NAMALWA (cell line): ENCODE measurements around the gene ZNF239.
"Not testable (repeated sequence)": the region's sequence is repeated elsewhere in the genome, so short reads cannot be mapped to it uniquely, and the experiment has no call there.

Experiments used
- DNase-seq: peaks from one replicate; pipeline ENCODE4 v3.0.0-alpha.2; 2015; ENCODE audit warnings: low spot score

ZNF239 gene

DNA sequence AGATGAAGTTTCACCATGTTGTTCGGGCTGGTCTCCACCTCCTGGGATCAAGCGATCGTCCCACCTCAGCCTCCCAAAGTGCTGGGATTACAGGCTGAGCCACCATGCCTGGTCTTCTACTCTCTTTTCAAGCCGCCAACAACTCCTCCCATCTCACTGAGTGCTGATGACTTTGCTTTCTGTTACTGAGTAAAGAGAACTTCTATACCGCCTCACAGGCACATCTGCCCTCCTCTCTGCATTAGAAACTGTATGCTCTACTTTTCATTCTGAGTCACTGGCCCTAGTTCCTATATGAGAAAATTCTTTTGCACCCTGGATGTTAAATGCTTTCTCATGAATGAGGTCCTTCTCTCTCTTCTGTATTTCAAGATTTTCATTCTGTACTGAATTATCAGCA is 2.2 kb upstream of the ZNF239 start:
- DNase-seq: no peak

DNA sequence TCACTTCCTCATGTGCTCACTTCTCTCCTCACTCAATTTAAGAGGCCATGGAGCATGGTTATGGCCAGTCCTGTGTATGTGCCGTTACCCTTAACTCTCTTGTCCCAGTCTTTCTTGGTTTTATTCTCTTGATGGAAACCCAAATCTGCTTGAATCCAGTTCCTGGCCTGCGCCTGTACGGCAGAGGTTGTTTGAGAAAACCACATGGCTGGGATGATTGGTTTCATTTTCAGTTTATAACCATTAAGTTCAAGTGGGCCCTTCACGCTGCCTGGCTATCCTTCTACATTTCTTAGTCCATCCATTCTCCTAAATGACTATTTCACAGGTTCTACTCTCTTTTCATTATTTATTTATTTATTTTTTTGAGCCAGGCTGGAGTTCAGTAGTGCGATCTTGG is 1.6 kb upstream of the ZNF239 start:
- DNase-seq: no peak

DNA sequence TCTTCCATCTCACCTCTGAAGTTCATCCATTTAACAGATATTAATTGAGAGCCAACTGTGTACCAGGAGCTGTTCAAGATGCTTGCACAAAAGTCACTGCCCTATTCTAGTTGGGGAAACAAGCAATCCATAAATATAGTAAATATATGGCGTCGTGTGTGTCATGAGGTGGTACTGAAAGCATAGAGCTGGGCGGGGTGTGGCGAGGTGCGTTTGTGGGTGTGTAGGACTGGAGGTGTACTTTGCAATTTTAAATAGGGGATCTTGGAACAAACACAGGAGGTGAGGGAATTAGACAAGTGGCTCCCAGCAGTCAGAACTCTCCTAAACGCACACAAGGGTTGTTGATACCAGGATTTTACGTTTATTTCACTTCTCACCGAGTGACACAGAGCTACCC is 490 bp upstream of the ZNF239 start:
- no peak for DNase-seq

DNA sequence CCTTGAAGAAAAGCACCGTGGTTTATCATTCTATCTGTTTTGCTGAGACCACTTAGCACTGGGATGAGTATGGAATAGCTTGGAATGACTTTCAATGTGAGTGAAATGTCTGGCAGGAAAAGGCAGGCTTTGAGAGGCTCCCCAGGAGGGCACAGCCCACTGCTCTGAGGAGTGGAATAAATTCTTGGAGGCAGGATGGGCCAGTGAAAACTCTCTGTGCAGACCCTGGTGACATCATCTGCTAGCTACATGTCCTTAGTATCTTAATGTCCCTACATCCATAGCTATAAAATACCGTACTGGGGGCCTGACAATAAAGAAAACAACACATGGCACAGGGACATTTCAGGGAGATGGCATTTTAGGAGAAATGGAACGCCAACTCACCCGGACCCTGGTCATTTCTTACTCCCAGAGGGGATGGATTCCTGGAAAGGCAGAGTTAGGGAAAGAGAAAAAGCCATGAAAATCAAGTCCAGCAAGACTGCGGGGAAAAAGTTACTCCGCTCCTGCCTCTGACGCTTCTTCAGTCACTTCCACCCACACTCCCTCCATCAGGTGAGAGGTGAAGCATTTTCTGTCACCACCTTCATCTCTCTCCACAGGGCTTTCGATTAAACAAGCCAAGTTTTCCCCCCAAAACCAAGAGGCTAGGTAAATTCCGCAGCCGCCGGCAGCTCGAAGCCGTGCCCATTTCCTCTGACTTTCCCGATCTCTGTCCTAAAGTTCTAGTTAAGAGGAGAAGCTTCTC is 991 bp downstream of the ZNF239 start:
- peak; percentile 7 for DNase-seq

DNA sequence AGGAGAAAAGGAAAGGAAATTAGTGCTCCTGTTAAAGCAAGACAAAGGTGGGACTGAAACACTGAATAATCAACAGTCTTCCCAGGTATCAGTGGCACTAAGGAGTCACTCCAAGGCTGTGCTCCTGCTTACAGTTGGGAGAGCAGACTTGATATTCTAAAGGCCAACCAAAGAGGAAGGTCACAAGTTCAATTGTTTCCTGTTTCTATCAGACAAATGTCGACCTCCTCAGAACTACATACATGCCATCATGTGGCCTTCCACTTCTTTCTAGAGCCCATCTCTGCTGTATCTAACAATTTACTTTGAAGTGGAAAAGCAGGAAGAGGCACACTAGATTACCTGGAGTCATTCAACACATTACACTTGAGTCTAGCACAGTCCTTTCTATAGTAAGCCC is 3.4 kb downstream of the ZNF239 start:
- DNase-seq: no peak

DNA sequence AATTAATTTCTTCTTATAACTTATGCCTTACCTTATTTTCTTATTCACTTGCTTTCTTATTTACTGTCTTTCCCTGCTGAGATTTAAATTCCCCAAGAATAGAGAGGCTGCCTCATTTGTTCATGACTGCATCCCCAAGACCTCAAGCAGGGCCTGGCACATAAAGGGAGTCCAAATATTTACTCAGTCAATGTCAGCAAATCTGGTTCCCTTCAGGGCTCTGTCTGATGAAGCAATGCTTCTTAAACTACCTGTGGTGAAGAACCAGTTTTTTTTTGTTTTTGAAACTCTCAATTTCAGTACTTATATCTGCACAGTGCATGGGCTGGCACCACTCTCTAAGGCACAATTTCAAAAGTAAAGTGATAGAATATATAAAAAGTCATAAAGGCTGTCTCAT is 4.7 kb downstream of the ZNF239 start:
- no peak for DNase-seq

DNA sequence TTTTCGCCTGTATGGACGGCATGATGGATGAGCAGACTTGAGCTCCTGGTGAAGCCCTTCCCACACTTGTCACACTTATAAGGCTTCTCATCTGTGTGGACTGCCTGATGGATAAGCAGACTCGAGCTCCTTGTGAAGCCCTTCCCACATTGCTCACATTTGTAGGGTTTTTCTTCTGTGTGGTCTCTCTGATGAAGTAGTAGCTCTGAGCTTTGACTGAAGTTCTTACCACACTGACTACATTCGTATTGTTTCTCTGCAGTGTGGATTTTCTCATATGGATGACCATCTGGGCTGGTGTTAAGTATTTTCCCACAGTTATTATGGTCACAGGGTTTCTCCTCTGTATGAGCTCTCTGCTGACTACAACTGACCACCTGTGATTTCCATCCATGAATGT is 17.2 kb downstream of the ZNF239 start:
- no peak for DNase-seq

DNA sequence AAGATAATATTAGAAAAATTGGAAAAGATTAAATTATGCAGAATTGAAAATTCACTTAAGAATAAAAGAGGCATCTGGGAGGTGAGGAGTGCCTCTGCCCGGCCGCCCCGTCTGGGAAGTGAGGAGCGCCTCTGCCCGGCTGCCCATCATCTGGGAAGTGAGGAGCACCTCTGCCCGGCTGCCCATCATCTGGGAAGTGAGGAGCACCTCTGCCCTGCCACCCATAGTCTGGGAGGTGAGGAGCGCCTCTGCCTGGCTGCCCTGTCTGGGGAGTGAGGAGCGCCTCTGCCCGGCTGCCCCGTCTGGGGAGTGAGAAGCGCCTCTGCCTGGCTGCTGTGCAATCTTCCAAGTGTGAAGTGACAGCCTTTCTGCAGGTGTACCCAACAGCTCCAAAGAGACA is 30.7 kb downstream of the ZNF239 start:
- DNase-seq: not testable (repeated sequence)

DNA sequence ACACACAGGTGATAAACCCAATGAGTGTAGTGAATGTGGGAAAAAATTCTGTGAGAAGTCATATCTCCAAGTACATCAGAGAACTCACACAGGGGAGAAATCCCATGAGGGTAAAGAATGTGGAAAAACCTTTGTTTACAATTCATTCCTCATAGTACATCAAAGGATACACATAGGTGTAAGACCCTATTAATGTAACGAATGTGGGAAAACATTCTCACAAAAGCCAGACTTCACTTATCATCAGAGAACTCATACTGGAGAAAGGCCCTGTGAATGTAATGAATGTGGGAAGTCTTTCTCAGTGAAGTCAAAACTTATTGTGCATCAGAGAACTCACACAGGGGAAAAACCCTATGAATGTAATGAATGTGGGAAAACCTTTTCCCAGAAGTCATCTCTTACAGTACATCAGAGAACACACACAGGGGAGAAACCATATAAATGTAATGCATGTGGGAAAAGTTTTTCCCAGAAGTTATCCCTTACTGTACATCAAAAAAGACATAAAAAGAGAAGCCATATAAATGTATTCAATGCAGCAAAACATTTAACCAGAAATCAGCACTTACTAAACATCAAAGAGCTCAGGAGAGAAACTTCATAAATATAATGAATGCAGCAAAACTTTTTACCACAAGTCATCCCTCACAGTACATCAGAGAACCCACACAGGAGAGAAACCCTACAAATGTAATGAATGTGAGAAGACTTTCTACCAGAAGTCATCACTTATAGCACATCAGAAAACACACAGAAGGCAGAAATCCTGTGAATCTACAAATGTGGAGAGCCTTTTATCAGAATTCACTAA is 49.8 kb downstream of the ZNF239 start:
- peak; percentile 4 for DNase-seq
